Stimulated activated CD4-positive, alpha-beta T cell treated with anti-CD3 and anti-CD28 coated beads, Interleukin-2, amount 100 ng/mL, for 48 hours (primary cell): Measurements from ENCODE around the gene LTA4H.

Source experiments
- DNase-seq, 2 donors: peaks; one replicate each; pipeline ENCODE4 v3.0.0-alpha.2; 2020

The LTA4H gene

DNA sequence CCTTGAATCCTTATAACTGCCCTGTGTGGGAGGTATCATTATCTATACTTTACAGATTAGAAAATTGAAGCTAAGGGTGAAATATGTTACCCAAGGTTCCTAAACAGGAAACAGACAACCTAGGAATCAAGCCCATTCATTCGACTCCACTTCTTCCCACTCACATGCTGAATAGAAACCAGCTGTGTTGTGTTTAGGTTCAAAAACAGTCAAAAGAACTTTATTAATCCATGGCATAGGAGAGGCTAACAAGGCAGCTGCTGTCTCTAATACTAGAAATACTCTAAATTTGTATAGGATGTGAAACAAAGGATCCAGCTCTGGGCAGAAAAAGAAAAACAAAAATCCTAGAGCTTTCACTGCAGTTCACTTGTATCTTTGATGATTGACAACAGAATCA lies 82.4 kb downstream of the LTA4H start:
- DNase-seq = no peak

DNA sequence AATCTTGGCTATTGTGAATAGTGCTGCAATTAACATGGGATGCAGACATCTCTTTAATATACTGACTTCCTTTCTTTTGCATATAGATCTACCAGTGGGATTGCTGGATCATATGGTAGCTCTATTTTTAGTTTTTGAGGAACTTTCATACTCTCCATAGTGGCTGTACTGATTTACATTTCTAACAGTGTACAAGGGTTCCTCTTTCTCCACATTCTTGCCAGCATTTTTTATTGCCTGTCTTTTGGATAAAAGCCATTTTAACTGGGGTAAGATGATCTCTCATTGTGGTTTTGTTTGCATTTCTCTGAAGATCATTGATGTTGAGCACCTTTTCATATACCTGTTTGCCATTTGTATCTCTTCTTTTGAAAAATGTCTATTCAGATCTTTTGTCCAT lies 83.9 kb downstream of the LTA4H start:
- DNase-seq = no peak
